GM12872 (cell line): ENCODE measurements around the gene AHCTF1.

Experiments used
- TF ChIP-seq, protein P1 (sequence below): IDR thresholded peaks from 3 replicates; pipeline ENCODE4 v1.5.1; 2011; ENCODE audit warnings: low read depth, mild to moderate bottlenecking, low read length, moderate library complexity; ENCODE audit not compliant: insufficient read depth

AHCTF1 gene

DNA sequence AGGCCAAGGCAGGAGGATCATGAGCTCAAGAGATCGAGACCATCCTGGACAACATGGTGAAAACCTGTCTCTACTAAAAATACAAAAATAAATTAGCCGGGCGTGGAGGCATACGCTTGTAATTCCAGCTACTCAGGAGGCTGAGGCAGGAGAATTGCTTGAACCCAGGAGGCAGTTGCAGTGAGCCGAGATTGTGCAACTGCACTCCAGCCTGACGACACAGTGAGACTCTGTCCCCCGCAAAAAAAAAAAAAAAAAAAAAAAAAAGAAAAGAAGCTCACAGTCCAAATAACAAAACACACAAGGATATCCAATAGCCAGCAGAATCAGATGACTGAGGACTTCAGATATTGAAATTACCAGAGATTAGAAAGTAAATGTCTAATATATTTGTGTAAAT is 11.8 kb downstream of the AHCTF1 start:
- TF ChIP-seq, protein P1, sequence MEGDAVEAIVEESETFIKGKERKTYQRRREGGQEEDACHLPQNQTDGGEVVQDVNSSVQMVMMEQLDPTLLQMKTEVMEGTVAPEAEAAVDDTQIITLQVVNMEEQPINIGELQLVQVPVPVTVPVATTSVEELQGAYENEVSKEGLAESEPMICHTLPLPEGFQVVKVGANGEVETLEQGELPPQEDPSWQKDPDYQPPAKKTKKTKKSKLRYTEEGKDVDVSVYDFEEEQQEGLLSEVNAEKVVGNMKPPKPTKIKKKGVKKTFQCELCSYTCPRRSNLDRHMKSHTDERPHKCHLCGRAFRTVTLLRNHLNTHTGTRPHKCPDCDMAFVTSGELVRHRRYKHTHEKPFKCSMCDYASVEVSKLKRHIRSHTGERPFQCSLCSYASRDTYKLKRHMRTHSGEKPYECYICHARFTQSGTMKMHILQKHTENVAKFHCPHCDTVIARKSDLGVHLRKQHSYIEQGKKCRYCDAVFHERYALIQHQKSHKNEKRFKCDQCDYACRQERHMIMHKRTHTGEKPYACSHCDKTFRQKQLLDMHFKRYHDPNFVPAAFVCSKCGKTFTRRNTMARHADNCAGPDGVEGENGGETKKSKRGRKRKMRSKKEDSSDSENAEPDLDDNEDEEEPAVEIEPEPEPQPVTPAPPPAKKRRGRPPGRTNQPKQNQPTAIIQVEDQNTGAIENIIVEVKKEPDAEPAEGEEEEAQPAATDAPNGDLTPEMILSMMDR, result no peak

DNA sequence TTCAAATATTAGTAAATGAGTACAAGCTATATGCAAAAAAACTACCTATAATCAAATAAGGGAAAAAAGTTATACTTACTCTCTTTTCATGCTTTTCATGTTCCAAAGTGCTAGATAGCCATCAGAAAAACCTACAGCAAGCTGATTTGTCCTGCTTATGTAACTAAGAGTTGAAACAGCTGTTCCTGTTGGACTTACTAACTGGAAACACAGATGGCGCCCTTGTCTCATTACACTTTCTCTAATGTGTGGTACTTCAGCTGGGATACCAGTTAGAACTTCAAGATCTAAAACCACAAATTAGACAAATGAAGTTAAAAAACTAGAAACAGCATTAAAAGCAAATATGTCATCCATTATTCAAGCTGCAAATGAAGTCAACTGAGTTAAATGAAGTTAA is 24.3 kb downstream of the AHCTF1 start:
- TF ChIP-seq, protein P1, result peak; percentile 38; the same call in 1 of the 3 replicates

DNA sequence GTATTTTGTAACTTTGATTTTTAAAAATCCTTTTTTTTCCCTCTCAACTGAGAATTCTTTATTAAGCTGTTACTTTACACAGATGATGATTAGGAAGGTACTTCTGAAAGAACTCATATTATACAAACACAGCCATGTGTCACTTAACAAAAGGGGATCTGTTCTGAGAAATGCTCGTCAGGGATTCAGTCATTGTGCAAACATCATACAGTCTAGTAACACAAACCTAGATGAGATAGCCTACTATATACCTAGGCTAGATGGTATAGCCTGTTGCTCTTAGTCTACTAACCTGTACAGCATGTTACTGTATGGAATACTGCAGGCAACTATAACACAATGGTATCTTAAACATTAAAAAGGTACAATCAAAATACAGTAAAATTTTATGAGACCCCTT is 24.9 kb downstream of the AHCTF1 start:
- TF ChIP-seq, protein P1, result no peak

DNA sequence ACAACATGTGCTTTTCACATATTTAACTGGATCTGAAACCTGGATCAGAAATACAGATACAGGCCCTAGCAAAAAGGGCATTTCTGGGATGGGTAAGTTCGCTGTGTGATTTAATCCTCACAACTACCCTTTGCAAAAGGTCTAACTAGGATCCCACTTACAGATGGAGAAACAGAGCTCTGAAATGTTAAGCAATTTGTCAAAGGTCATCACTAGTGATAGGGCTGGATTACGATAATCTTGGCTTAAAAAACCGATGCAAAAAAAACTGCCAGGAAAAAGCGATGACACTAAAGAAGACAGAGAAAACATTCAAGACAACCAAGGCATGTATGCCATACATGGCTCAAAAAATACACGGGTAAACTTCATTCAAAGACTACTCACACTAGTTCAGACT is 29.9 kb downstream of the AHCTF1 start:
- TF ChIP-seq, protein P1, result no peak

DNA sequence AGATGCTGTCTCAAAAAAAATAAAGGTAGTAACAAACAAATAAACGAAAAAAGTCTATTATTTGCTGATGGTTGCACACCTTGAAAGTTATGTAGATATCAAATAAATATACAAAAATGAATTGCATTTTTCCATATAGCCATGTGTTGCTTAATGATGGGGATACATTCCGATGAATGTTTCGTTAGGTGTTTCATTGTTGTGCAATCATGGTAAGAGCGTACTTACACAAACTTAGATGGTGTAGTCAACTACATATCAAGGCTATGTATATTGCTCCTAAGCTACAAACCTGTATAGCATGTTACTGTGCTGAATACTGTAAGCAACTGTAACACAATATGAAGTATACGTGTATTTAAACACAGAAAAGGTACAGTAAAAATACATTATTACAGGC is 34.4 kb downstream of the AHCTF1 start:
- TF ChIP-seq, protein P1, result no peak

- TF ChIP-seq, protein P1, result no peak
Observed at GRCh38 chr1:246893191-246893939, 38.4 kb downstream of the AHCTF1 start.

DNA sequence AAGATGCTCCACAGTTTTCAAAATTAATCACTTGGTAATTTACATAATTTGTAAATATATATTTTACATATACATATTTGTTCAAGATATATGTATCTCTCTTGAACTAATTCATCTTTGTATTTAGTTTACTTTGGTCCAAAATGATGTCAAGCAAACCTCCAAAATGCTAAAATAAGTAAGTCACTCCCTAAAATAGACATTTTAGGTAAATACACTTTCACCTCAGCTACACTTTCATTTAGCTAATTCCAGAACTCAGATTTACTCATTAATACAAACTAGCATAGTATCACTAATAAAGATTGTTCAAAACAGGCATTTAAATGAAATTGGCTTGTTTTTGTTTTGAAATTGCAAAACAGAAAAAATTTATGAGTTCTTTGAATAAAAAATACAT is 40.6 kb downstream of the AHCTF1 start:
- TF ChIP-seq, protein P1, result no peak
